HCT116 (cell line): ENCODE measurements around the gene PTOV1. TPM values are rescaled to one million over a fixed set of nuclear protein-coding genes. Genes with fewer than 3 reads are reported as not detected.

ENCODE experiments used
- ATAC-seq: fragments of 200-7000 bp; cut with Tn5 transposase; 2 replicates; pipeline ENCODE4 v1.9.1; 2020; ENCODE audit warnings: mild to moderate bottlenecking, moderate library complexity
- BruUV-seq: library from RNA; stranded (reverse); fragments of 400-500 nt; replicated peaks from 2 replicates; lab custom pipeline; 2021; lab: Mats Ljungman, UMichigan
- CTCF ChIA-PET: fragments of 300-600 bp; sonication (Branson Sonifier 250); formaldehyde crosslinking; loops from one replicate; lab custom pipeline; 2021; ENCODE audit warnings: antibody characterized with exemption; lab: Charles Lee
- POLR2A ChIA-PET: fragments of 300-600, 350-600 bp; sonication (Branson Sonifier 250); formaldehyde crosslinking; loops from one replicate; lab custom pipeline; 2021; ENCODE audit warnings: antibody characterized with exemption; lab: Charles Lee
- RAD21 ChIA-PET, 2 experiments: fragments of 300-600 bp; sonication (Branson Sonifier 250); formaldehyde crosslinking; loops; one replicate each; lab custom pipeline; 2023; ENCODE audit warnings: low total read pairs in 2 of 2; ENCODE audit not compliant: uncharacterized antibody in 2 of 2, unreplicated experiment in 2 of 2, low non-redundant PET in 1 of 2; lab: Charles Lee
- DNase-seq: peaks from one replicate; pipeline ENCODE4 v3.0.0-alpha.2; 2010; ENCODE audit warnings: low read depth, low spot score
- H2AFZ ChIP-seq: fragments of 200-600 bp; shearing (Covaris generic), sonication (generic); 2 replicates; pipeline ENCODE4 v1.6.1; 2017; ENCODE audit warnings: low read depth, mixed run types, mixed read lengths, antibody characterized with exemption, low read length; ENCODE audit not compliant: poor library complexity, severe bottlenecking
- H3K27ac ChIP-seq: 2 replicates; pipeline ENCODE4 v1.5.1; 2012; ENCODE audit warnings: low read depth, low read length
- H3K27me3 ChIP-seq: fragments of 200-600 bp; sonication (generic); 2 replicates; pipeline ENCODE4 v1.6.1; 2016; ENCODE audit warnings: mixed run types, low read length, mixed read lengths; ENCODE audit not compliant: insufficient read depth
- H3K36me3 ChIP-seq, 2 experiments: fragments of 200-500 bp in 1 of 2; fragments of 200-600 bp in 1 of 2; sonication (Bioruptor generic) in 1 of 2; sonication (generic) in 1 of 2; 2 replicates each; pipeline versions ENCODE4 v1.5.1 to v1.6.1; 2014 to 2016; ENCODE audit warnings: low read length in 2 of 2, inconsistent platforms in 1 of 2, mixed read lengths in 1 of 2, mixed run types in 1 of 2; ENCODE audit not compliant: insufficient read depth in 2 of 2, control insufficient read depth in 1 of 2
- H3K4me1 ChIP-seq, 2 experiments: fragments of 200-600 bp in 1 of 2; sonication (generic) in 1 of 2; 2 replicates each; pipeline versions ENCODE4 v1.5.1 to v1.6.1; 2012 to 2017; ENCODE audit warnings: low read length in 2 of 2, inconsistent platforms in 1 of 2, mild to moderate bottlenecking in 1 of 2, mixed read lengths in 1 of 2, mixed run types in 1 of 2, moderate library complexity in 1 of 2; ENCODE audit not compliant: insufficient read depth in 2 of 2, control insufficient read depth in 1 of 2
- H3K4me2 ChIP-seq: fragments of 200-600 bp; sonication (generic); 2 replicates; pipeline ENCODE4 v1.6.1; 2017; ENCODE audit warnings: mixed run types, low read length, mixed read lengths
- H3K4me3 ChIP-seq, 2 experiments: fragments of 200-600 bp in 1 of 2; sonication (generic) in 1 of 2; replicated peaks in 1 of 2; 2 replicates each; pipeline ENCODE4 v1.5.1; 2011 to 2016; ENCODE audit warnings: low read length in 2 of 2, control low read depth in 1 of 2, low read depth in 1 of 2, mild to moderate bottlenecking in 1 of 2, mixed read lengths in 1 of 2, mixed run types in 1 of 2
- H3K79me2 ChIP-seq: fragments of 200-600 bp; sonication (generic); 2 replicates; pipeline ENCODE4 v1.6.1; 2017; ENCODE audit warnings: mild to moderate bottlenecking, mixed run types, low read length, moderate library complexity, mixed read lengths; ENCODE audit not compliant: insufficient read depth
- H3K9ac ChIP-seq: fragments of 200-600 bp; sonication (generic); 2 replicates; pipeline ENCODE4 v1.6.1; 2016; ENCODE audit warnings: low read length, mixed read lengths
- H3K9me2 ChIP-seq: fragments of 200-600 bp; sonication (generic), shearing (Covaris generic); 2 replicates; pipeline ENCODE4 v1.6.1; 2017; ENCODE audit warnings: mixed run types, mild to moderate bottlenecking, moderate library complexity; ENCODE audit not compliant: insufficient read depth
- H3K9me3 ChIP-seq, 2 experiments: fragments of 200-500 bp in 1 of 2; fragments of 200-600 bp in 1 of 2; sonication (Bioruptor generic) in 1 of 2; sonication (generic) in 1 of 2; 2 replicates each; pipeline ENCODE4 v1.6.1; 2014 to 2017; ENCODE audit warnings: low read length in 2 of 2, mixed read lengths in 2 of 2, inconsistent platforms in 1 of 2, low read depth in 1 of 2, mild to moderate bottlenecking in 1 of 2, mixed run types in 1 of 2, moderate library complexity in 1 of 2; ENCODE audit not compliant: control insufficient read depth in 1 of 2, insufficient read depth in 1 of 2
- H4K20me1 ChIP-seq: fragments of 200-600 bp; sonication (generic), shearing (Covaris generic); 2 replicates; pipeline ENCODE4 v1.6.1; 2017; ENCODE audit warnings: mixed run types, mild to moderate bottlenecking, moderate library complexity; ENCODE audit not compliant: insufficient read depth
- CBX3 ChIP-seq: IDR thresholded peaks from 2 replicates; pipeline ENCODE4 v1.6.1; 2012; ENCODE audit warnings: low read depth
- CEBPB ChIP-seq: IDR thresholded peaks from 2 replicates; pipeline ENCODE4 v1.6.1; 2012; ENCODE audit warnings: low read depth
- ELF1 ChIP-seq: IDR thresholded peaks from 2 replicates; pipeline ENCODE4 v1.6.1; 2012; ENCODE audit warnings: low read depth, borderline replicate concordance
- POLR2A ChIP-seq: IDR thresholded peaks from 2 replicates; pipeline ENCODE4 v1.7.0; 2011; ENCODE audit warnings: borderline replicate concordance; ENCODE audit not compliant: insufficient read depth, insufficient read length; ENCODE audit errors: extremely low read depth
- POLR2AphosphoS5 ChIP-seq: IDR thresholded peaks from 2 replicates; pipeline ENCODE4 v1.6.1; 2011; ENCODE audit warnings: mild to moderate bottlenecking, low read depth, low read length, moderate library complexity
- RAD21 ChIP-seq: IDR thresholded peaks from 2 replicates; pipeline ENCODE4 v1.6.1; 2012; ENCODE audit warnings: low read depth, mild to moderate bottlenecking
- ZFX ChIP-seq: fragments of 450-650 bp; IDR thresholded peaks from 2 replicates; pipeline ENCODE4 v1.6.1; 2017
- ZNF274 ChIP-seq: fragments of 200-500 bp; sonication (Bioruptor generic); IDR thresholded peaks from 2 replicates; pipeline ENCODE4 v1.6.1; 2014; ENCODE audit warnings: mild to moderate bottlenecking, low read depth, low read length, inconsistent platforms
- intact Hi-C: fragments of 100-400 bp; cut with micrococcal nuclease; formaldehyde crosslinking; loops from 2 replicates; pipeline ENCODE4 v1.10.0; 2022
- total RNA-seq: library from RNA; stranded (reverse); gene quantifications from one replicate; pipeline ENCODE4 v1.2.1, GENCODE V29; 2021; ENCODE audit not compliant: unreplicated experiment
- TF ChIP-seq, protein P1 (sequence below): IDR thresholded peaks from 2 replicates; pipeline ENCODE4 v1.6.1; 2012
- TF ChIP-seq, protein P2 (sequence below), 3 experiments: fragments of 200-600 bp in 1 of 3; sonication (generic) in 1 of 3; IDR thresholded peaks in 2 of 3; conservative IDR thresholded peaks in 1 of 3; 2 replicates each; pipeline ENCODE4 v1.5.1; 2012 to 2017; ENCODE audit warnings: low read depth in 2 of 3, low read length in 2 of 3, antibody characterized with exemption in 1 of 3, borderline replicate concordance in 1 of 3, control low read depth in 1 of 3, mild to moderate bottlenecking in 1 of 3, mixed read lengths in 1 of 3, mixed run types in 1 of 3, moderate library complexity in 1 of 3; ENCODE audit not compliant: insufficient read depth in 1 of 3
- TF ChIP-seq, protein P3 (sequence below): IDR thresholded peaks from 2 replicates; pipeline ENCODE4 v1.6.1; 2011; ENCODE audit warnings: mild to moderate bottlenecking, low read length, moderate library complexity; ENCODE audit not compliant: insufficient replicate concordance; ENCODE audit errors: extremely low read depth
- TF ChIP-seq, protein P4 (sequence below): IDR thresholded peaks from 2 replicates; pipeline ENCODE4 v1.6.1; 2012; ENCODE audit warnings: low read depth

The PTOV1 gene
- total RNA-seq, 1 experiment from 2014 or later = 236 TPM

DNA sequence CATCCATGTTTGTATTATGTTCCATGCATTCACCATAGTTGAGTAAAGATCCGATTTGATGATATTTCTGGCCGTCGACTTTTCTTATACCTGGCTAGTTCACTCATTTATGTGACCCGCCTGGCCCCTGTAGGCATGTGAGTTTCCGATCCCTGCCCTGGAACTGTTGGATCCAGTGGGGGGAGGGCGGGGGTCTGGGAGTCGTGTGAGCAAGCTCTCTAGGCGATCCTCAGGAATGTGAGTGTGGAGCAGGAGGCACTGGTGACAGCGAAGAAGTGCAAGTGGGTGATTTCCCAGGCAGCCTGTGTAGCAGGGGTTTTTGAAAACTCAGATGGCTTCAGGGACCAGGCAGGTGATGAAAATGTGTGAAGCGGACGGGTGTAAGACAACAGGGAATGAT lies 10.6 kb upstream of the PTOV1 start:
- no peaks in the 10 kb centered on the region for H4K20me1 ChIP-seq
- H3K79me2 ChIP-seq = no peaks in the 10 kb centered on the region
- H3K4me3 ChIP-seq = no peak overlapping the region
- ChIA-PET RAD21 (no interaction called here), CTCF (no interaction called here), POLR2A (no interaction called here)
- H2AFZ ChIP-seq = no peak overlapping the region
- ATAC-seq = no peak
- H3K9ac ChIP-seq = no peak overlapping the region
- peaks cover 22 to 24% of the 10 kb centered on the region in 2 experiments for H3K36me3 ChIP-seq
- H3K4me1 ChIP-seq = no peaks in the 10 kb centered on the region
- H3K4me2 ChIP-seq = no peak overlapping the region
- no peak for DNase-seq
- no TSS peak for BruUV-seq
- H3K9me3 ChIP-seq = no peaks in the 10 kb centered on the region
- H3K9me2 ChIP-seq = no peaks in the 10 kb centered on the region
- intact Hi-C loops = no loop called here
- TF ChIP-seq POLR2AphosphoS5 (no peak), ELF1 (no peak)
- no peaks in the 10 kb centered on the region for H3K27me3 ChIP-seq
- no peak overlapping the region for H3K27ac ChIP-seq

DNA sequence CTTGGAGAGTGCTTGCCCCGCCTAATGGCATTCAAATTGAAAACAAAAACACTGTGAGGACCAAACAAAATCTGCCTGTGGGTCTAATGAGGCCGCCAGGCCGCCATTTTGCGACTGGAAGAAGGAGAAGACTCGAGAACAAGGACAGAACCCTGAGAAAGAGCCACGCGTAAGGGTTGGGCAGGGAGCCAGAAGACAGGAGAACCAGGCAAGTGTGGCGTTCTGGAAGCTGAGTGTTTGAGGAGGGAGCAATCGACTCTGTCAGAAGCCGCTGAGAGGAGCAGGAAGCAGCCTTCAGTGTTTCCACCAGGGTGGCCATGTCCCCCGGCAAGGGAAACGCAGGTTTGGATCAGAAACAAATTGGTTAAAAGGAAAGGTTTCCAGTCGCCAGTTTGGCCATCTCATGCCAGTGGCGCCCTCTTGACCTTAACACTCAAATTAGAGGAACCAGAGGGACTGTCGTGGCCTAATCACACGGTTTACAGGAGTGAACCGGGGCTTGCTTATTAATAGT lies 10.2 kb upstream of the PTOV1 start:
- no peaks in the 10 kb centered on the region for H3K27me3 ChIP-seq
- no peaks in the 10 kb centered on the region for H3K79me2 ChIP-seq
- H3K4me3 ChIP-seq = no peak overlapping the region
- no peaks in the 10 kb centered on the region for H4K20me1 ChIP-seq
- H3K9me2 ChIP-seq = no peaks in the 10 kb centered on the region
- H3K9ac ChIP-seq = no peak overlapping the region
- RAD21 ChIA-PET = no interaction called here
- H3K27ac ChIP-seq = no peak overlapping the region
- no peak for ATAC-seq
- H3K4me1 ChIP-seq = no peaks in the 10 kb centered on the region
- H3K36me3 ChIP-seq = peaks cover 22 to 23% of the 10 kb centered on the region in 2 experiments
- BruUV-seq = no TSS peak
- POLR2A ChIA-PET = no interaction called here
- DNase-seq = no peak
- CTCF ChIA-PET = no interaction called here
- H3K4me2 ChIP-seq = no peak overlapping the region
- intact Hi-C loops = no loop called here
- H3K9me3 ChIP-seq = no peaks in the 10 kb centered on the region
- no peak overlapping the region for H2AFZ ChIP-seq
- no peak for TF ChIP-seq POLR2A
- TF ChIP-seq, protein P1, sequence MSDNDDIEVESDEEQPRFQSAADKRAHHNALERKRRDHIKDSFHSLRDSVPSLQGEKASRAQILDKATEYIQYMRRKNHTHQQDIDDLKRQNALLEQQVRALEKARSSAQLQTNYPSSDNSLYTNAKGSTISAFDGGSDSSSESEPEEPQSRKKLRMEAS = no peak
- no peak for TF ChIP-seq RAD21
- TF ChIP-seq, protein P2, sequence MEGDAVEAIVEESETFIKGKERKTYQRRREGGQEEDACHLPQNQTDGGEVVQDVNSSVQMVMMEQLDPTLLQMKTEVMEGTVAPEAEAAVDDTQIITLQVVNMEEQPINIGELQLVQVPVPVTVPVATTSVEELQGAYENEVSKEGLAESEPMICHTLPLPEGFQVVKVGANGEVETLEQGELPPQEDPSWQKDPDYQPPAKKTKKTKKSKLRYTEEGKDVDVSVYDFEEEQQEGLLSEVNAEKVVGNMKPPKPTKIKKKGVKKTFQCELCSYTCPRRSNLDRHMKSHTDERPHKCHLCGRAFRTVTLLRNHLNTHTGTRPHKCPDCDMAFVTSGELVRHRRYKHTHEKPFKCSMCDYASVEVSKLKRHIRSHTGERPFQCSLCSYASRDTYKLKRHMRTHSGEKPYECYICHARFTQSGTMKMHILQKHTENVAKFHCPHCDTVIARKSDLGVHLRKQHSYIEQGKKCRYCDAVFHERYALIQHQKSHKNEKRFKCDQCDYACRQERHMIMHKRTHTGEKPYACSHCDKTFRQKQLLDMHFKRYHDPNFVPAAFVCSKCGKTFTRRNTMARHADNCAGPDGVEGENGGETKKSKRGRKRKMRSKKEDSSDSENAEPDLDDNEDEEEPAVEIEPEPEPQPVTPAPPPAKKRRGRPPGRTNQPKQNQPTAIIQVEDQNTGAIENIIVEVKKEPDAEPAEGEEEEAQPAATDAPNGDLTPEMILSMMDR (IDR thresholded peaks at IDR 0.05 in 2 of 3, conservative IDR thresholded peaks at IDR 0.05 in 1 of 3; ENCODE audit: borderline replicate concordance in 1 of 3, insufficient read depth in 1 of 3, low read depth in 2 of 3, low read length in 2 of 3) = no peak
- TF ChIP-seq CEBPB = no peak
- no peak for TF ChIP-seq ZNF274
- TF ChIP-seq, protein P3, sequence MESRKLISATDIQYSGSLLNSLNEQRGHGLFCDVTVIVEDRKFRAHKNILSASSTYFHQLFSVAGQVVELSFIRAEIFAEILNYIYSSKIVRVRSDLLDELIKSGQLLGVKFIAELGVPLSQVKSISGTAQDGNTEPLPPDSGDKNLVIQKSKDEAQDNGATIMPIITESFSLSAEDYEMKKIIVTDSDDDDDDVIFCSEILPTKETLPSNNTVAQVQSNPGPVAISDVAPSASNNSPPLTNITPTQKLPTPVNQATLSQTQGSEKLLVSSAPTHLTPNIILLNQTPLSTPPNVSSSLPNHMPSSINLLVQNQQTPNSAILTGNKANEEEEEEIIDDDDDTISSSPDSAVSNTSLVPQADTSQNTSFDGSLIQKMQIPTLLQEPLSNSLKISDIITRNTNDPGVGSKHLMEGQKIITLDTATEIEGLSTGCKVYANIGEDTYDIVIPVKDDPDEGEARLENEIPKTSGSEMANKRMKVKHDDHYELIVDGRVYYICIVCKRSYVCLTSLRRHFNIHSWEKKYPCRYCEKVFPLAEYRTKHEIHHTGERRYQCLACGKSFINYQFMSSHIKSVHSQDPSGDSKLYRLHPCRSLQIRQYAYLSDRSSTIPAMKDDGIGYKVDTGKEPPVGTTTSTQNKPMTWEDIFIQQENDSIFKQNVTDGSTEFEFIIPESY = no peak
- no peak for TF ChIP-seq POLR2AphosphoS5
- TF ChIP-seq, protein P4, sequence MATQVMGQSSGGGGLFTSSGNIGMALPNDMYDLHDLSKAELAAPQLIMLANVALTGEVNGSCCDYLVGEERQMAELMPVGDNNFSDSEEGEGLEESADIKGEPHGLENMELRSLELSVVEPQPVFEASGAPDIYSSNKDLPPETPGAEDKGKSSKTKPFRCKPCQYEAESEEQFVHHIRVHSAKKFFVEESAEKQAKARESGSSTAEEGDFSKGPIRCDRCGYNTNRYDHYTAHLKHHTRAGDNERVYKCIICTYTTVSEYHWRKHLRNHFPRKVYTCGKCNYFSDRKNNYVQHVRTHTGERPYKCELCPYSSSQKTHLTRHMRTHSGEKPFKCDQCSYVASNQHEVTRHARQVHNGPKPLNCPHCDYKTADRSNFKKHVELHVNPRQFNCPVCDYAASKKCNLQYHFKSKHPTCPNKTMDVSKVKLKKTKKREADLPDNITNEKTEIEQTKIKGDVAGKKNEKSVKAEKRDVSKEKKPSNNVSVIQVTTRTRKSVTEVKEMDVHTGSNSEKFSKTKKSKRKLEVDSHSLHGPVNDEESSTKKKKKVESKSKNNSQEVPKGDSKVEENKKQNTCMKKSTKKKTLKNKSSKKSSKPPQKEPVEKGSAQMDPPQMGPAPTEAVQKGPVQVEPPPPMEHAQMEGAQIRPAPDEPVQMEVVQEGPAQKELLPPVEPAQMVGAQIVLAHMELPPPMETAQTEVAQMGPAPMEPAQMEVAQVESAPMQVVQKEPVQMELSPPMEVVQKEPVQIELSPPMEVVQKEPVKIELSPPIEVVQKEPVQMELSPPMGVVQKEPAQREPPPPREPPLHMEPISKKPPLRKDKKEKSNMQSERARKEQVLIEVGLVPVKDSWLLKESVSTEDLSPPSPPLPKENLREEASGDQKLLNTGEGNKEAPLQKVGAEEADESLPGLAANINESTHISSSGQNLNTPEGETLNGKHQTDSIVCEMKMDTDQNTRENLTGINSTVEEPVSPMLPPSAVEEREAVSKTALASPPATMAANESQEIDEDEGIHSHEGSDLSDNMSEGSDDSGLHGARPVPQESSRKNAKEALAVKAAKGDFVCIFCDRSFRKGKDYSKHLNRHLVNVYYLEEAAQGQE = no peak
- no peak for TF ChIP-seq ZFX
- no peak for TF ChIP-seq CBX3
